ENCODE measurements around the gene LGI4.

LGI4 gene

DNA sequence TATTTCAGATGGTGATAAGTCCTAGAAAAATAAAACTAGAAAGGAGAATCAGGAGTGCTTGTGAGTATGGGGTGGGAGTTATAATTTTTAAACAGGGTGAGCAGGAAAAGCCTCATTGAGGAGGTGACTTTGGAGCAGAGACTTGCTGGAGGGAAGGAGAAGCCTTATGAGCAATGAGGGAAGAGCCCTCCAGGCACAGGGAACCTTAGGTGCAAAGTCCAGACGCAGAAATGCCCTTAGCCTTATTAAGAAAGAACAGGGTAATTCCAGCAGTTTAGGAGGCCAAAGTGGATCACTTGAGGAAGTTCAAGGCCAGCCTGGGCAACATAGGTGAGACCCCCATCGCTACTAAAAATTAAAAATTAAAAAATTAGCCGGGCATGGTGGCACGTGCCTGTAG, 40.2 kb downstream of the LGI4 start:
- Histone ChIP-seq H3K27me3 (replicated peaks; ENCODE audit: control insufficient read depth, insufficient read depth, low read length) (no peaks in the 10 kb centered on the region), H3K36me3 (ENCODE audit: control insufficient read depth, insufficient read depth, low read length) (no peaks in the 10 kb centered on the region), H3K4me3 (replicated peaks; ENCODE audit: low read depth, low read length) (no peak overlapping the region)
- no peak for DNase-seq (ENCODE audit: extremely low read depth, insufficient read length)
- TF ChIP-seq, protein P1, sequence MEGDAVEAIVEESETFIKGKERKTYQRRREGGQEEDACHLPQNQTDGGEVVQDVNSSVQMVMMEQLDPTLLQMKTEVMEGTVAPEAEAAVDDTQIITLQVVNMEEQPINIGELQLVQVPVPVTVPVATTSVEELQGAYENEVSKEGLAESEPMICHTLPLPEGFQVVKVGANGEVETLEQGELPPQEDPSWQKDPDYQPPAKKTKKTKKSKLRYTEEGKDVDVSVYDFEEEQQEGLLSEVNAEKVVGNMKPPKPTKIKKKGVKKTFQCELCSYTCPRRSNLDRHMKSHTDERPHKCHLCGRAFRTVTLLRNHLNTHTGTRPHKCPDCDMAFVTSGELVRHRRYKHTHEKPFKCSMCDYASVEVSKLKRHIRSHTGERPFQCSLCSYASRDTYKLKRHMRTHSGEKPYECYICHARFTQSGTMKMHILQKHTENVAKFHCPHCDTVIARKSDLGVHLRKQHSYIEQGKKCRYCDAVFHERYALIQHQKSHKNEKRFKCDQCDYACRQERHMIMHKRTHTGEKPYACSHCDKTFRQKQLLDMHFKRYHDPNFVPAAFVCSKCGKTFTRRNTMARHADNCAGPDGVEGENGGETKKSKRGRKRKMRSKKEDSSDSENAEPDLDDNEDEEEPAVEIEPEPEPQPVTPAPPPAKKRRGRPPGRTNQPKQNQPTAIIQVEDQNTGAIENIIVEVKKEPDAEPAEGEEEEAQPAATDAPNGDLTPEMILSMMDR (IDR thresholded peaks at IDR 0.05; ENCODE audit: insufficient read depth, low read length, poor library complexity, severe bottlenecking): no peak

DNA sequence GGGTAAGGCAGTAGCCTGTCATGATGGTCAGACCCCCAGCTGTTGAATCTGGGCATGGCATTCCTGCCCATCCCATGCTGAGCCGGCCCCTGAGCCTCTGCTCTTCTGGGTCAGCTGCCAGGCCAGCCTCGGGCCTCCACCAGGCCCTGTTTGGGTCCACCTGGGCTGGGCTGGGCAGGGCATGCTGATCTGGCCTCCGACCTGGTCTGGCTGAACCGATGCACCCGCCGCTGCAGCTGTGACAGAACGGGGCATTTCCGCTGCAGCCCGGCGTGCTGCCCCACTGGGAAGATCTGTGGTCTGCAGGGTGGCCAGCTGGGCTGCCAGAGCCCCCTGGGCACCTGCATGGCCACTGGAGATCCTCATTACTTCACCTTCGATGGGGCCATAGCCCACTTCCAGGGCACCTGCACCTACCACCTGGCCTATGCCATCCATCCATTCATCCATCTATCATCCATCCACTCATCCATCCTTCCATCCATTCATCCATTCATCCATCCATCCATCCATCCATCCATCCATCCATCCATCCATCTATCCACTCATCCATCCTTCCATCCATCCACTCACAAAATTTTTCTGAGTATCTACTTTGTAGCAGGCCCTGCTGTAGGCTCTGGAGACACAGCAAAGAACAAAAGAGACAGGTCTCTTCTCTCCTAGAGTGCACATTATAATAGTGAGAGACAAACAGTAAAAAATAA, 40.8 kb downstream of the LGI4 start:
- no peak overlapping the region for H3K4me3 ChIP-seq (replicated peaks; ENCODE audit: low read depth, low read length)
- TF ChIP-seq, protein P1 (IDR thresholded peaks at IDR 0.05; ENCODE audit: insufficient read depth, low read length, poor library complexity, severe bottlenecking): no peak
- H3K27me3 ChIP-seq (replicated peaks; ENCODE audit: control insufficient read depth, insufficient read depth, low read length): no peaks in the 10 kb centered on the region
- no peaks in the 10 kb centered on the region for H3K36me3 ChIP-seq (ENCODE audit: control insufficient read depth, insufficient read depth, low read length)
- DNase-seq (ENCODE audit: extremely low read depth, insufficient read length): no peak

DNA sequence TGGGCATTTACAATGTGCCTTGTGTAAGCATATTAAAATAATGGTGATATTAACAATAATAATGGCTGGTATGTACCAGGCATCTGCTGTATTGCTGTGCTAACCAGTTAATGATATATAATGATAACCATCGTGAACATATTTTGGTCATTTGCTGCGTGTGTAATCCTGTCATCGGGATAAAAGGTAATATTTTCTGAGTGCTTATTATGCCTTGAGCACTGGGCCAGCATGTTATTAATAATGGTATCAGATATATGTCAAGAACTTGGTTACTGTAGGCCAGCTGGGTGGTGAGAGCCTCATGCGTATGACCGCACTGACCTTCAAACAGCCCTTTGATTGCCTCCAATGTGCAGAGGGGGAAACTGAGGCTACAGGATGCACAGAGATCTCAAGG, 41.4 kb downstream of the LGI4 start:
- TF ChIP-seq, protein P1 (IDR thresholded peaks at IDR 0.05; ENCODE audit: insufficient read depth, low read length, poor library complexity, severe bottlenecking): no peak
- H3K27me3 ChIP-seq (replicated peaks; ENCODE audit: control insufficient read depth, insufficient read depth, low read length): no peaks in the 10 kb centered on the region
- no peaks in the 10 kb centered on the region for H3K36me3 ChIP-seq (ENCODE audit: control insufficient read depth, insufficient read depth, low read length)
- no peak overlapping the region for H3K4me3 ChIP-seq (replicated peaks; ENCODE audit: low read depth, low read length)
- DNase-seq (ENCODE audit: extremely low read depth, insufficient read length): no peak

DNA sequence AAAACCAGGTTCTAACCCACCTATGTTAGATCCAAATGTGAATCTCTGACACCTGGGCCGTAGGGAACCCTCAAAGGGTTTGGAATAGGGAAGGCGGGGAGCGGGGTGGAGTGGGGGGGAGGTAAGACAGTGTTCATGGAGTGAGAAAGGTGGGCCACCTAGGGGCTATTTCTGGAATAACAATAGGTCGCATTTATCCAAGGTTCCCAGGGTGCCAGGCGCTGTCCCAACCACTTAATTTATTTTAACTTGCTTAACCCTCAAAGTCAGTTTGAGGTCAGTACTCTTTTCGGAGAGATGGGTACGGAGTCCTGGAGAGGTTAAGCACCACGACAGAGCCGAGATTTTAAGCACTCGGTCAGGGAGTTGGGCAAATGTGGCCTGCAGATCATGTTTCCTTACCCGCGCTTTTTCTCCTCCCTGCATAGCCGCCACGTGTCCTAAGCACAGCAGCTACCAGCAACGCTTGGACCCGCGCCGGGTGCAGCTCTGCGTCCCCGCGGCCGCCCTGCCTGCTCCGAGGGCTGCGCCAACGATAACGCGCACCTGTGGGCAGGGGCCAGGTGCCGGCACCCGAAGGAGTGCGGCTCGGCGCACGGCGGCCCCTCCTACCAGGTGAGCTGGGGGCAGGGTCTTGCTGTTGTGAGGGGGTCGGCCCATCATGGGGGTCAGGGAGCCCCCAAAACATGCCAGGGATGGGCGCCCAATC, 44.2 kb downstream of the LGI4 start:
- no peak for DNase-seq (ENCODE audit: extremely low read depth, insufficient read length)
- no peak overlapping the region for H3K4me3 ChIP-seq (replicated peaks; ENCODE audit: low read depth, low read length)
- H3K27me3 ChIP-seq (replicated peaks; ENCODE audit: control insufficient read depth, insufficient read depth, low read length): no peaks in the 10 kb centered on the region
- no peaks in the 10 kb centered on the region for H3K36me3 ChIP-seq (ENCODE audit: control insufficient read depth, insufficient read depth, low read length)
- TF ChIP-seq, protein P1 (IDR thresholded peaks at IDR 0.05; ENCODE audit: insufficient read depth, low read length, poor library complexity, severe bottlenecking): peak; percentile 66

DNA sequence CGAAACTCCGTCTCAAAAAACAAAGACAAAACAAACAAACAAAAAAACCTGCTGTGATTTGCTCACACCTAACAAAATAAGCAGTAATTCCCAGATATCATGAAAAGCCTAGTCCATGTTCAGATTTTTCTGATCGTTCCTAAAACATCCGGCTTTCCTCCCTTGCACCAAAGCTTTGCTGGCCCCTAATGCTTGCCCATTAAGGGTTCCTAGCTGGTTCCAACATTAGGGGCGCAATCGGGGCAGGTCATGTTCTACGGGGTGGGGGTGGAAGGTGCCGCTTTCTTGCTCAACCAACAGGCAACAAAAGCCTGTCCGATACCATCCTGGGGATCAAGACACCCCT, 44.7 kb downstream of the LGI4 start:
- no peak for DNase-seq (ENCODE audit: extremely low read depth, insufficient read length)
- Histone ChIP-seq H3K27me3 (replicated peaks; ENCODE audit: control insufficient read depth, insufficient read depth, low read length) (no peaks in the 10 kb centered on the region), H3K36me3 (ENCODE audit: control insufficient read depth, insufficient read depth, low read length) (no peaks in the 10 kb centered on the region), H3K4me3 (replicated peaks; ENCODE audit: low read depth, low read length) (no peak overlapping the region)
- TF ChIP-seq, protein P1 (IDR thresholded peaks at IDR 0.05; ENCODE audit: insufficient read depth, low read length, poor library complexity, severe bottlenecking): no peak
